Activated CD4-positive, alpha-beta T cell treated with anti-CD3 and anti-CD28 coated beads, Interleukin-2, amount 50 U/mL, for 1 hour (primary cell): ENCODE data around the gene PRR15L.
"Not testable (repeated sequence)": the region's sequence is repeated elsewhere in the genome, so short reads cannot be mapped to it uniquely, and the experiment has no call there.

Experiments used
- DNase-seq: peaks from one replicate; pipeline ENCODE4 v3.0.0-alpha.2; 2020

PRR15L gene

GRCh38 chr17:47956791-47957590 lies 692 bp downstream of the PRR15L start:
- DNase-seq = no peak

GRCh38 chr17:47955497-47956461 lies 1.9 kb downstream of the PRR15L start:
- no peak for DNase-seq

- no peak for DNase-seq
These were observed 3.8 kb downstream of the PRR15L start for GRCh38 chr17:47953909-47954308.

- DNase-seq = no peak
These were observed 5.3 kb downstream of the PRR15L start for GRCh38 chr17:47952171-47953021.

GRCh38 chr17:47950448-47950847 lies 7.2 kb downstream of the PRR15L start:
- no peak for DNase-seq

GRCh38 chr17:47949946-47950345 lies 7.7 kb downstream of the PRR15L start:
- DNase-seq = no peak

GRCh38 chr17:47949197-47949759 lies 8.4 kb downstream of the PRR15L start:
- DNase-seq = peak; percentile 75

GRCh38 chr17:47948706-47949196 lies 8.9 kb downstream of the PRR15L start:
- no peak for DNase-seq

GRCh38 chr17:47946929-47947397 lies 10.7 kb downstream of the PRR15L start:
- DNase-seq = peak; percentile 71

- no peak for DNase-seq
These were observed 11.2 kb downstream of the PRR15L start for GRCh38 chr17:47946516-47946915.

GRCh38 chr17:47945529-47946508 lies 11.9 kb downstream of the PRR15L start:
- DNase-seq = no peak

GRCh38 chr17:47945080-47945479 lies 12.6 kb downstream of the PRR15L start:
- DNase-seq = no peak

GRCh38 chr17:47942568-47942967 lies 15.1 kb downstream of the PRR15L start:
- DNase-seq = no peak

GRCh38 chr17:47942096-47942510 lies 15.6 kb downstream of the PRR15L start:
- no peak for DNase-seq

- DNase-seq = peak; percentile 89
These were observed 16.2 kb downstream of the PRR15L start, which contains the start of gene PNPO for GRCh38 chr17:47941246-47942095. Gene PNPO (plus strand): TSS chr17:47941571. CDS start chr17:47941676, 105 bp downstream.

- no peak for DNase-seq
These were observed 19.7 kb downstream of the PRR15L start for GRCh38 chr17:47937941-47938340.

- no peak for DNase-seq
These were observed 21.7 kb downstream of the PRR15L start for GRCh38 chr17:47935961-47936360.

- DNase-seq = not testable (repeated sequence)
These were observed 22.2 kb downstream of the PRR15L start for GRCh38 chr17:47935468-47935867.

GRCh38 chr17:47934856-47935255 lies 22.8 kb downstream of the PRR15L start:
- DNase-seq = no peak

GRCh38 chr17:47931848-47932247 lies 25.8 kb downstream of the PRR15L start:
- no peak for DNase-seq
